BLaER1 (cell line): ENCODE data around the gene MYL2.

ENCODE experiments used
- H3K27ac ChIP-seq: shearing (Covaris generic); formaldehyde crosslinking; 2 replicates; pipeline ENCODE4 v1.8.1; 2022
- H3K27me3 ChIP-seq: shearing (Covaris generic); formaldehyde crosslinking; 2 replicates; pipeline ENCODE4 v1.8.1; 2022
- H3K36me3 ChIP-seq: shearing (Covaris generic); formaldehyde crosslinking; 2 replicates; pipeline ENCODE4 v1.8.1; 2022
- H3K4me1 ChIP-seq: shearing (Covaris generic); formaldehyde crosslinking; 2 replicates; pipeline ENCODE4 v1.8.1; 2022
- H3K4me2 ChIP-seq: shearing (Covaris generic); formaldehyde crosslinking; 2 replicates; pipeline ENCODE4 v1.8.1; 2022
- H3K4me3 ChIP-seq: shearing (Covaris generic); formaldehyde crosslinking; 2 replicates; pipeline ENCODE4 v1.8.1; 2022
- H3K9ac ChIP-seq: shearing (Covaris generic); formaldehyde crosslinking; 2 replicates; pipeline ENCODE4 v1.8.1; 2022
- H3K9me3 ChIP-seq: shearing (Covaris generic); formaldehyde crosslinking; 2 replicates; pipeline ENCODE4 v1.8.1; 2022
- H4K20me1 ChIP-seq: shearing (Covaris generic); formaldehyde crosslinking; 2 replicates; pipeline ENCODE4 v1.8.1; 2022
- Cebpa-rat ChIP-seq: shearing (Covaris generic); IDR thresholded peaks from 2 replicates; pipeline ENCODE4 v1.8.1; 2022

Gene MYL2

DNA sequence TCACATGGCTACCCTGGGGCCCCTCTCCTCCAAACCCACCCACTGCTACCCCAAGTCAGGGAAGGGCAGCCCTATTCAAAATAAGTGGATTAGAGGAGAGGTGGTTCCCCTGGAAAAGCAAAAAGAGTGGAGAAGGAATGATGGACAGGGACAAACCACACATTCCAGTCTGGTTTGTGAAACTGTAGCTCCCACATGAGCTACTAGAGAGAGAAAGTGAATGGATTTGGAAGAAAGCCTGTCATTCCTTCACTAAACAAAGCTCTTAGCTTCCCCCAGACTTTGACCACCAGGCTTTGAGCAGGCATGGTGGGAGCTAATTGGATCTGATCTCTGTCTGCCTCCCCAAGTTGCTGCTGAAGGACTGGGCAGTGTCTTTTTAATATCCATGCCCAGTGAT lies 45.6 kb downstream of the MYL2 start:
- TF ChIP-seq Cebpa-rat = no peak
- Histone ChIP-seq H3K9ac (no peak overlapping the region), H3K4me3 (no peak overlapping the region), H3K9me3 (0 out of 2 replicates have a peak, but pooled peaks cover 6% of the 10 kb centered on the region), H4K20me1 (no peaks in the 10 kb centered on the region), H3K27ac (no peak overlapping the region), H3K36me3 (no peaks in the 10 kb centered on the region), H3K4me1 (no peaks in the 10 kb centered on the region), H3K4me2 (no peak overlapping the region), H3K27me3 (no peaks in the 10 kb centered on the region)

GRCh38 chr12:110874351-110874750 lies 46.0 kb downstream of the MYL2 start:
- Histone ChIP-seq H3K27me3 (no peaks in the 10 kb centered on the region), H3K9ac (no peak overlapping the region), H3K4me1 (no peaks in the 10 kb centered on the region), H4K20me1 (no peaks in the 10 kb centered on the region), H3K36me3 (no peaks in the 10 kb centered on the region), H3K27ac (no peak overlapping the region), H3K4me3 (no peak overlapping the region), H3K4me2 (no peak overlapping the region), H3K9me3 (peaks cover 11% of the 10 kb centered on the region)
- TF ChIP-seq Cebpa-rat = no peak

DNA sequence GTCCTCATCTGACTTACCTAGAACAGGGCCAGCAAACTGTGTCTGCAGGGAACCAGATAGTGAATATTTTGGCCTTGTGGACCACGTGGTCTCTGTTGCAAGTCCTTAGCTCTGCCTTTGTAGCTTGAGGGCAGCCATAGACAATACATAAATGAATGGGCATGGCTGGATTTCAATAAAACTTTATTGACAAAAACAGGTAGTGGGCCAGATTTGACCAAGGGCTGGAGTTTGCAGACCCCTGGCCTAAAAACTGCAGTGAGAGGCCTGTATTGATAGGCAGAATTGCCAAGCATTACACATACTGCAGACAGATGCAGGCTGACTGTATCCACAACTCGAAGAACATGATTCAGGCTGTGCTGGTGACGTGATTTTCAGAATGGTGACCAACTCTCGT lies 48.3 kb downstream of the MYL2 start:
- no peak overlapping the region for H3K4me3 ChIP-seq
- H3K9me3 ChIP-seq = peaks cover 17% of the 10 kb centered on the region
- H3K4me1 ChIP-seq = no peaks in the 10 kb centered on the region
- H3K9ac ChIP-seq = no peak overlapping the region
- H3K36me3 ChIP-seq = no peaks in the 10 kb centered on the region
- no peaks in the 10 kb centered on the region for H3K27me3 ChIP-seq
- TF ChIP-seq Cebpa-rat = no peak
- no peak overlapping the region for H3K27ac ChIP-seq
- no peak overlapping the region for H3K4me2 ChIP-seq
- no peaks in the 10 kb centered on the region for H4K20me1 ChIP-seq

- Histone ChIP-seq H3K4me3 (no peak overlapping the region), H3K9ac (no peak overlapping the region), H3K4me2 (no peak overlapping the region), H3K4me1 (no peaks in the 10 kb centered on the region), H3K9me3 (peaks cover 17% of the 10 kb centered on the region), H3K36me3 (no peaks in the 10 kb centered on the region), H3K27ac (no peak overlapping the region), H3K27me3 (no peaks in the 10 kb centered on the region), H4K20me1 (no peaks in the 10 kb centered on the region)
- no peak for TF ChIP-seq Cebpa-rat
Measured at GRCh38 chr12:110869803-110870202, 50.6 kb downstream of the MYL2 start.

GRCh38 chr12:110869026-110869425 lies 51.4 kb downstream of the MYL2 start:
- TF ChIP-seq Cebpa-rat = no peak
- Histone ChIP-seq H3K9me3 (peaks cover 17% of the 10 kb centered on the region), H3K4me1 (no peaks in the 10 kb centered on the region), H3K4me3 (no peak overlapping the region), H4K20me1 (no peaks in the 10 kb centered on the region), H3K27me3 (no peaks in the 10 kb centered on the region), H3K4me2 (no peak overlapping the region), H3K36me3 (no peaks in the 10 kb centered on the region), H3K27ac (no peak overlapping the region), H3K9ac (no peak overlapping the region)

GRCh38 chr12:110865521-110865920 lies 54.9 kb downstream of the MYL2 start:
- no peak for TF ChIP-seq Cebpa-rat
- H3K27me3 ChIP-seq = no peaks in the 10 kb centered on the region
- H3K4me1 ChIP-seq = peaks cover 9% of the 10 kb centered on the region
- H4K20me1 ChIP-seq = no peaks in the 10 kb centered on the region
- no peak overlapping the region for H3K4me2 ChIP-seq
- H3K36me3 ChIP-seq = no peaks in the 10 kb centered on the region
- no peak overlapping the region for H3K27ac ChIP-seq
- no peak overlapping the region for H3K4me3 ChIP-seq
- H3K9ac ChIP-seq = no peak overlapping the region
- peaks cover 16% of the 10 kb centered on the region for H3K9me3 ChIP-seq

DNA sequence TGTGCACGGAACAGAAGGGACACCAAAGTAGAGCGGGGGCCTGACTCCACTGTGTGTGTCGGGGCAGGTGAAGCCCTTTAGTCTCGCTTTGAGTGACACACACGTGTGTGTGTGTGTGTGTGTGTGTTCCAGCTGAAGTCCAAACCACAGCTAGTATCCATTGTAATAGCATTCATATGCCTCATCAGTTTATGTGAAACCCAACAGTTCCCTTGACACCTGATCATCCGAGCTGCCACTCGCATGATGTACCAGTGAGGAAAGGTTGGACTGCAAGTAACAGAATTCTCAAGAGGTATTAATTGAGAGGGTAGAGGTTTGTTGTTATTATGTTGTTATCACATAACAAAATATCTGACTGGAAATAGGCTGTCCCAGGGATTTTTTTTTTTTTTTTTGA lies 57.2 kb downstream of the MYL2 start:
- Histone ChIP-seq H3K36me3 (no peaks in the 10 kb centered on the region), H3K9me3 (no peaks in the 10 kb centered on the region), H3K9ac (no peak overlapping the region), H3K4me2 (no peak overlapping the region), H3K4me3 (no peak overlapping the region), H4K20me1 (no peaks in the 10 kb centered on the region), H3K27me3 (no peaks in the 10 kb centered on the region), H3K4me1 (peaks cover 9% of the 10 kb centered on the region), H3K27ac (no peak overlapping the region)
- TF ChIP-seq Cebpa-rat = no peak

DNA sequence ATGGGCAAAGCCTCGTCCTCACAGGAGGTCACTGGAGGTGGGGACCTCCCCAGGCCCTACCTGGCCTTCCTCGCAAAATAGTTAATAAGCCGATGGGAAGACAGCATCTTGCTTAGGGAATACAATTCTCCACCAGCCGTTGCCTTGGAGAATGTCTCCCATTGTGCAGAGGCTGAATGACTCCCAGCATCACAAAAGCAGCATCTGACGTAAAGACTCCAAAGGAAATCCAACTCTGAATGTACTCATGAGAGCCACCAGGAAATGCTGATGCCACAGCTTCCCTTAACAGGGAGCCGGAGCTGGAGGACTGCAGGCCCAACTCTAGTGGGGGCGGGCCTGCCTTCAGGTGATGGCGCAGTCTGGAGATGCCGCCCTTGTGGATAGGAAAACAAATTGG lies 58.0 kb downstream of the MYL2 start:
- Histone ChIP-seq H3K27me3 (no peaks in the 10 kb centered on the region), H3K4me2 (no peak overlapping the region), H3K9ac (no peak overlapping the region), H3K4me3 (no peak overlapping the region), H3K4me1 (peaks cover 9% of the 10 kb centered on the region), H3K9me3 (no peaks in the 10 kb centered on the region), H3K27ac (no peak overlapping the region), H3K36me3 (no peaks in the 10 kb centered on the region), H4K20me1 (no peaks in the 10 kb centered on the region)
- TF ChIP-seq Cebpa-rat = no peak

DNA sequence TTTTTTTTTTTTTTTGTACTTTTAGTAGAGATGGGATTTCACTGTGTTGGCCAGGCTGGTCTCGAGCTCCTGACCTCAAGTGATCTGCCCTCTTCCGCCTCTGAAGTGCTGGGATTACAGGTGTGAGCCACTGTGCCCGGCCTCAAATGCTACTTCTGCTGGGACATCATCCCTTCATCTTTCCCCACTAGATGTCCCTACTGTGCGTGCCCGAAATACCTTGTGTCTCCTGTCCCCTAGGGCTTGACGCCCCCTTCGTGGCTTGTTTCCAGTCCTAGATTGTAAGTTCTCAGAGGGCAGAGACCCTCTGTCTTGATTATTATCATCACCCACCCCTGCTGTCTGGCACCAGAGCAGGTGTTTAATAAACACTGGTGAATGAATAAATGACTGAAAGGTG lies 58.6 kb downstream of the MYL2 start:
- Histone ChIP-seq H3K36me3 (no peaks in the 10 kb centered on the region), H3K4me2 (no peak overlapping the region), H3K27me3 (no peaks in the 10 kb centered on the region), H3K4me1 (peaks cover 9% of the 10 kb centered on the region), H3K9me3 (no peaks in the 10 kb centered on the region), H3K27ac (no peak overlapping the region), H4K20me1 (no peaks in the 10 kb centered on the region), H3K9ac (no peak overlapping the region), H3K4me3 (no peak overlapping the region)
- no peak for TF ChIP-seq Cebpa-rat
